Measurements from ENCODE around the gene SKAP1.
"Not testable (repeated sequence)": the region's sequence is repeated elsewhere in the genome, so short reads cannot be mapped to it uniquely, and the experiment has no call there.

SKAP1 gene

DNA sequence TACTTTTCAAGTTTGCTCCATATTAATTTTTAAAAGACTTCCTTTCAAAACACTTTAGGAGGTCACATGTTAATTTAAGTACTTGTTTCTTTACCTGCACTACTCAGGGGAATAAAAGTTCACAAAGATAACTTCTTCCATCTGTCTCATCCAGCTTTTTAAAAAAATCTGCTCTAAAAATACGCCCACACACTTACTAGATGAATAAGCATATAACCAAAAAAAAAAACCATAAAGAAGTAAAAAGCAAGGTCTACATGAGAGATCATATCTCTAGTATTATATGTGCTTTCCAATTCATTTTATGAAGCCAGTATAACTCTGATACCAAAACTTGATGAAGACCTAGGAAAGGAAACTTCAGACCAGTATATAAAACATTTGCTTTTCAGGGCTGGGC lies 17.2 kb downstream of the SKAP1 start:
- DNase-seq (ENCODE audit: low spot score), result no peak

GRCh38 chr17:48410821-48411220 lies 19.2 kb downstream of the SKAP1 start:
- not testable (repeated sequence) for DNase-seq (ENCODE audit: low spot score)

DNA sequence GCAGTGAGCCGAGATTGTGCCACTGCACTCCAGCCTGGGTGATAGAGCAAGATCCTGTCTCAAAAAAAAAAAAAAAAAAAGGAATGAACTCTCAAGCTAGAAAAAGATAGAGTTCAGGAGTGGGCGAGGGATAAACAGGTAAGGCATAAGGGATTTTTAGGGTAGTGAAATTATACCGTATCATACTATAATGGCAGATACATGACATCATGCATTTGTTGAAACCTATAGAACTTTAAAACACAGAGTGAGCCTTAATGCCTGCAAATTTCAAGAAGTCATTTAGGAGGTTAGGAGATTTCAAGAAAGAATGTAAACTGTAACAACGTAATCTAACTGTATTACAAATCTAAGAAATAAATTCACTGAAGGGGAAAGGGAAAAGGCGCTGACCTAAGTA lies 20.4 kb downstream of the SKAP1 start:
- DNase-seq (ENCODE audit: low spot score), result no peak

GRCh38 chr17:48406936-48407567 lies 23.0 kb downstream of the SKAP1 start:
- no peak for DNase-seq (ENCODE audit: low spot score)

GRCh38 chr17:48394821-48395220 lies 35.2 kb downstream of the SKAP1 start:
- DNase-seq (ENCODE audit: low spot score), result no peak

DNA sequence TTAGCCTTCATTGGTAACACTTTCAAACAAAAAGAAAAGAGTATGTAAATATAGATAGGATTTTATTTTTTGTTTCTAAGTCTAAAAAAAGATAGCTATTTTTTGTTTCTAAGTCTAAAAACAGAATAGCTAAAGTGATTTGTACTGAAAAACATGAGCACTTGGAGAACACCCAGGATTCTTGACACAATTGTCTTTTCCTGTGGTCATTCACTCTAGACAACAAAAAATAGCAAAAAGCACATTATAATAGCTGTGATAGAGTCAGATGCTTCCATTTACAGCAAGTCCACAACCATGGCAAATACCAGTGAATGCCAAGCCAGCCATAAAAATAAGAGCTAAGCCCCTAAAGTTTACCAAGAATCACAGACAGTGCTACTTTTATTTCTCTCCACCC lies 36.7 kb downstream of the SKAP1 start:
- DNase-seq (ENCODE audit: low spot score), result no peak

- DNase-seq (ENCODE audit: low spot score), result no peak
Observed at GRCh38 chr17:48392857-48393256, 37.2 kb downstream of the SKAP1 start.

- no peak for DNase-seq (ENCODE audit: low spot score)
Observed at GRCh38 chr17:48391444-48391843, 38.6 kb downstream of the SKAP1 start.

DNA sequence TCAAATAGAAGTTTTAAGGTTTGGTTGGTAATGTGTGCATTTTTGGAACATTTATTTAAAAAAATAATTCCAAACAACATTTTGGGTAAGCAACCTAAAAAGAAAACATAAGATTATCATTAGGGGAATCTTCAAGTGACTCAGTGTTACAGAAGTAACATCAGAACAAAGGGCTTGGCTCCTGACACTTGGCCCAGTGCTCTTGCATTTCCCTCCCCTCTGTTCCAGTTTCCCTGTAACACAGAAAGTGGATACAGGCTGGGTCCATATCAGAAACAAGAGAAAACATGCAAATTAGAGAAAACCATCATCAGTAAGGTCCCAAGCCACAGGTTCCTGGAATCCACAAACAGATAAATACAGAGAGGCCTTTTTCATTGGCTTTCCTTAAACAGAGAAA lies 40.1 kb downstream of the SKAP1 start:
- DNase-seq (ENCODE audit: low spot score), result no peak

DNA sequence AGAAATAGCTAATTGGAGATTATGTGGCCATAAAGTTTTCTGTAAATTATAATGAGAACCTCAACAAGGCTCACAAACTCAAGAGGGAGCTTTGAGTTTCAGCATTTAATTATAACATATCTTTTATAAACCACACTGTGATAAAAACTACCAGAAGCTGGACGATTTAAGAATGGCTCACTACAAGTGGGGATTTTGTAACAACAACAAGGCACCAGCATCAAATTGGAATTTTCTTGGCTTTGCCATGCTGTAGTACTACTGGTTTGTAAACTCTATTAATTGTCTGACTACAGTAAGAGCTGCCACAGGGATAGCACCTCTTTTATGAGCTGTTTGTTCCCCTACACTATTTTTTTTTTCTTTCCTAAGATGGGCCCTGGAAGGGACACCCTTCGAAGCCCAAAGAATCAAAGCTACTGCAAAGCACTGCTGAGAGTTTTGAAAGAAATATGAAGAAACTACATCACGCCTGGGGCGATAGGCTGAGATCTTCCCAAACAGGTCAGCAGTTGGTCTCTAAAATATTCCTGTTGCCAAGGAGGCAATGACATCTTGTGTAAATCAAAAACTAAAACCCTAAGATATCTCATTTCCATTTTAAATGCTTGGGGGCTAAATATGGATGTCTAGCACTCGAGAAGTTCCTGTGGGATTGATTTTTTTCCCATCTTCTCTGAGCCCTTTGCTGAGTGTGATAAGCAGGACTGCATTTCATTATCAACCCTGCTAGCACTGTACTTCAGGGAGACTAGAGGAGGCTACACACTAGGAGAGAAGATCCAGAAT lies 40.9 kb downstream of the SKAP1 start:
- no peak for DNase-seq (ENCODE audit: low spot score)

DNA sequence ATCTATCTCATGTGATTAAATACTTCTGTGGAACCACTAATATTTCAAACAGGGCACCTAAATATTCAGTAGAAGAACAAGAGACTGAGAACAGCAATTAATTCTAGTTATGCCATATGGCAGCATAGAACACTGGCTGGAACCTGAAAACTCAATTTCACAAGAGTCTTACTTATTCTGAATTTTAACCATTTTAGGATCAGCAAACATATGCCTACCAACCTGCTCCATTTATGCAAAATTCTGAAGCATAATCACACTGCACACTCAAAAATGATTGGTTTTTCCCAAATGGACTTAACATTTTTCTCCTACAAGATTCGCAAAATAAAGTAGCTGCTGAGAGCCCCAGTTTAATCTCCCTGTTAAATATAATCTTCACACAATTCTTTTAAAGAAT lies 43.2 kb downstream of the SKAP1 start:
- no peak for DNase-seq (ENCODE audit: low spot score)

- no peak for DNase-seq (ENCODE audit: low spot score)
Observed at GRCh38 chr17:48385319-48385718, 44.7 kb downstream of the SKAP1 start.

GRCh38 chr17:48384164-48384563 lies 45.9 kb downstream of the SKAP1 start:
- DNase-seq (ENCODE audit: low spot score), result no peak

GRCh38 chr17:48382989-48383388 lies 47.0 kb downstream of the SKAP1 start:
- DNase-seq (ENCODE audit: low spot score), result no peak

- no peak for DNase-seq (ENCODE audit: low spot score)
Observed at GRCh38 chr17:48378708-48379392, 51.2 kb downstream of the SKAP1 start.

- DNase-seq (ENCODE audit: low spot score), result no peak
Observed at GRCh38 chr17:48378238-48378637, 51.8 kb downstream of the SKAP1 start.

DNA sequence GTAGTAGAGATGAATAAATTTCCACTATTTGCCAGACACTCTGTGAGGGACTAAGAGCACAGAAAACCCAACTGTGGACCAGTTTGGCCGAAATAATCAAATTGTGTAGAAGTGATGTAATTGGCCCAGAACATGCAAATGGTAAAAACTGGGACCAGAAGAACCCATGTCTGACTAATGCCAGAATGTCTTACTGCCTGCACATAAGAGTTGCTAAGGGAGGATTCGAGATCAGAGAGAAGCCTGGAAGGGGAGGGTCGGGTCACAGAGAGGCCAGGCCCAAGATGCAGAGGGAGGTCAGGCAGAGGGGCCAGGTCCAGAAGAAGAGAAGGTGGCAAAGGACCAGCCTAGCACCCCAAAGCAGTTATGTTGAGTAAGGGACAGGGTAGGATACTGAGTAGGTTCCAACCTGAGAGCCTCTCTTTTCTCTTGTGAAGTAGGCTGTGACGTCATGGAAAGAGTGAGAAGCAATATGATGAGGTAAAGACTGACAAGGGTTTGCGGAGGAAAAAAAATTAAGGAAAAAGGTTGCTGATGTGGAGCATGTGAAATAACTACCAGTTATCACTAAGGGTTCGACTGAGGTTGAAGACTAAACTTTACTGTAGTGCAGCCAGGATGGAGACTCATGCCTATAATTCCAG lies 53.2 kb downstream of the SKAP1 start:
- DNase-seq (ENCODE audit: low spot score), result no peak

GRCh38 chr17:48375356-48375755 lies 54.7 kb downstream of the SKAP1 start:
- DNase-seq (ENCODE audit: low spot score), result no peak

GRCh38 chr17:48374650-48375230 lies 55.3 kb downstream of the SKAP1 start:
- peak; percentile 29 for DNase-seq (ENCODE audit: low spot score)

DNA sequence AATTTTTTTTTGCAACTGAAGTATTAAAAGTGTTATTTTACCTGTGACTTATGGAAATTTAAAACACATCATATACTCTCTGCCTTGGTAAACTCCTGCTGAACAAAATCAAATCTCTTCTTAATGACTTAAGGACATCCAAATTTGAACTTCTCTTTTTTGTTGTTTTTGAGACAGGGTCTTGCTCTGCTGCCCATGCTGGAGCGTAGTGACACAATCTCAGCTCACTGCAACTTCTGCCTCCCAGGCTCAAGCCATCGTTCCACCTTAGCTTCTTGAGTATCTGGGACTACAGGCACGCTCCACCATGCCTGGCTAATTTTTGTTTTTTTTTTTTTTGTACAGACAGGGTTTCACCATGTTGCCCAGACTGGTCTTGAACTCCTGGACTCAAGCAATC lies 56.1 kb downstream of the SKAP1 start:
- no peak for DNase-seq (ENCODE audit: low spot score)

- DNase-seq (ENCODE audit: low spot score), result no peak
Observed at GRCh38 chr17:48373130-48373830, 56.7 kb downstream of the SKAP1 start.

- DNase-seq (ENCODE audit: low spot score), result not testable (repeated sequence)
Observed at GRCh38 chr17:48368967-48369366, 61.0 kb downstream of the SKAP1 start.

Measured in cerebellar cortex (tissue), 1 donor.